Stimulated activated CD4-positive, alpha-beta T cell treated with anti-CD3 and anti-CD28 coated beads, Interleukin-4, amount 100 ng/mL, for 4 hours (primary cell): ENCODE results near the gene MOSPD3.
"Not testable (repeated sequence)": the region's sequence is repeated elsewhere in the genome, so short reads cannot be mapped to it uniquely, and the experiment has no call there.

Experiments
- DNase-seq, 2 experiments: peaks; one replicate each; pipeline ENCODE4 v3.0.0-alpha.2; 2020

MOSPD3 gene

GRCh38 chr7:100626530-100627237 is 14.3 kb downstream of the MOSPD3 start:
- DNase-seq: peak; percentile 86 to 87

- no peak for DNase-seq
These were observed 14.9 kb downstream of the MOSPD3 start for GRCh38 chr7:100627238-100627549.

- DNase-seq: no peak
These were observed 16.9 kb downstream of the MOSPD3 start for GRCh38 chr7:100629117-100629716.

- no peak for DNase-seq
These were observed 17.7 kb downstream of the MOSPD3 start for GRCh38 chr7:100630066-100630465.

GRCh38 chr7:100632951-100633717 is 20.8 kb downstream of the MOSPD3 start:
- DNase-seq: peak; percentile 49 to 62

GRCh38 chr7:100639995-100640516 is 27.7 kb downstream of the MOSPD3 start:
- no peak for DNase-seq

- no peak for DNase-seq
These were observed 28.4 kb downstream of the MOSPD3 start for GRCh38 chr7:100640517-100641440.

- no peak for DNase-seq
These were observed 29.1 kb downstream of the MOSPD3 start, which contains the start of gene TFR2 for GRCh38 chr7:100641463-100641859. TSS of gene TFR2 (minus strand) at chr7:100641552. CDS start at chr7:100641509, 43 bp downstream.

GRCh38 chr7:100641860-100642533 is 29.7 kb downstream of the MOSPD3 start:
- DNase-seq: no peak

GRCh38 chr7:100642534-100642907 is 30.2 kb downstream of the MOSPD3 start:
- peak in 1 of 2 experiments; percentile 18 for DNase-seq

GRCh38 chr7:100649826-100650565 is 37.7 kb downstream of the MOSPD3 start:
- DNase-seq: no peak

- no peak for DNase-seq
These were observed 42.8 kb downstream of the MOSPD3 start for GRCh38 chr7:100654908-100655831.

- peak in 1 of 2 experiments; percentile 57 for DNase-seq
These were observed 43.8 kb downstream of the MOSPD3 start, which contains the start of gene ACTL6B for GRCh38 chr7:100655908-100656674. TSS of gene ACTL6B (minus strand) at chr7:100656448. CDS start at chr7:100656354, 94 bp downstream.

GRCh38 chr7:100662194-100662776 is 49.9 kb downstream of the MOSPD3 start:
- DNase-seq: not testable (repeated sequence)
